Suprapubic skin (tissue), 4 donors: Measurements from ENCODE around the gene PRH2. TPM values are rescaled to one million over a fixed set of nuclear protein-coding genes. Genes with fewer than 3 reads are reported as not detected.

ENCODE experiments used
- DNase-seq, 2 donors: peaks; one replicate each; pipeline ENCODE4 v3.0.0-alpha.2; 2019; ENCODE audit warnings: low spot score in 2 of 2
- H3K27ac ChIP-seq: fragments of 200-600 bp; sonication (generic); one replicate; pipeline ENCODE4 v1.5.1; 2019
- H3K27me3 ChIP-seq: fragments of 200-600 bp; sonication (generic); one replicate; pipeline ENCODE4 v1.5.1; 2019
- H3K36me3 ChIP-seq: fragments of 200-600 bp; sonication (generic); one replicate; pipeline ENCODE4 v1.5.1; 2019
- H3K4me1 ChIP-seq: fragments of 200-600 bp; sonication (generic); one replicate; pipeline ENCODE4 v1.5.1; 2019
- H3K4me3 ChIP-seq: fragments of 200-600 bp; sonication (generic); one replicate; pipeline ENCODE4 v1.5.1; 2019; ENCODE audit warnings: mild to moderate bottlenecking
- H3K9me3 ChIP-seq: fragments of 200-600 bp; sonication (generic); one replicate; pipeline ENCODE4 v1.5.1; 2019
- EP300 ChIP-seq: sonication (generic); formaldehyde crosslinking; IDR thresholded peaks from one replicate; pipeline ENCODE4 v1.6.1; 2017; ENCODE audit warnings: antibody characterized with exemption
- POLR2A ChIP-seq, 2 donors: fragments of 450-650 bp; IDR thresholded peaks; one replicate each; pipeline ENCODE4 v1.6.1; 2017; ENCODE audit warnings: antibody characterized with exemption in 2 of 2, mild to moderate bottlenecking in 2 of 2, moderate library complexity in 2 of 2
- POLR2AphosphoS5 ChIP-seq, 3 donors: sonication (generic); formaldehyde crosslinking; IDR thresholded peaks; one replicate each; pipeline ENCODE4 v1.6.1; 2017; ENCODE audit warnings: antibody characterized with exemption in 3 of 3
- WGBS: methylation state at CpG from one replicate; pipeline ENCODE4 v1.1.5; 2018; 5-methylcytosine and 5-hydroxymethylcytosine counted together
- total RNA-seq, 4 donors: library from RNA; depleted of rRNA; stranded (reverse); fragments of >200 nt; gene quantifications; one replicate each; pipeline ENCODE4 v1.1.0, GENCODE V29; 2016
- TF ChIP-seq, protein P1 (sequence below), 2 donors: fragments of 200-600 bp in 1 of 2; fragments of 450-650 bp in 1 of 2; sonication (generic) in 1 of 2; IDR thresholded peaks; one replicate each; pipeline ENCODE4 v1.5.1; 2016 to 2019; ENCODE audit warnings: antibody characterized with exemption in 2 of 2, mild to moderate bottlenecking in 1 of 2, moderate library complexity in 1 of 2

Gene PRH2
- total RNA-seq, 4 donors from 2014 or later: 2.1 TPM; not detected in 3

DNA sequence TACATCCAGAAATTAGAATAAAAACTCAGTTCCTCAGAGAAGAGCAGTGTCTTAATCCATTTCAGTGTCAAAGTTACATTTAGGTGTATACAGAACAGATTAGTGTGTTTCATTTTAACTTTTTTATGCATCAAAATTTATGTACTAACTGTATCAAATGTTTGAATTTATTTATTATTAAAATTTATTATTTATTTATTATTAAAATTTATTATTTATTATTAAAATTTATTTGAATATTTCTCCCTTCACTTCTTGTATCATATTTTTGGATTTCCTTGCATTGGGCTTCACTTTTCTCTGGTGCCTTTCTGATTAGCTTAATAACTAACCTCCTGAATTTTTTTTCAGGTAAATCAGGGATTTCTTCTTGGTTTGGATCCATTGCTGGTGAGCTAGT lies 12.3 kb downstream of the PRH2 start:
- Histone ChIP-seq H3K4me3 (no peak overlapping the region), H3K9me3 (no peaks in the 10 kb centered on the region), H3K36me3 (no peaks in the 10 kb centered on the region), H3K27me3 (no peaks in the 10 kb centered on the region), H3K27ac (no peak overlapping the region), H3K4me1 (no peaks in the 10 kb centered on the region)
- no peak for DNase-seq
- TF ChIP-seq EP300 (no peak), POLR2A (IDR thresholded peaks at IDR 0.05) (no peak), POLR2AphosphoS5 (IDR thresholded peaks at IDR 0.05) (no peak)
- TF ChIP-seq, protein P1, sequence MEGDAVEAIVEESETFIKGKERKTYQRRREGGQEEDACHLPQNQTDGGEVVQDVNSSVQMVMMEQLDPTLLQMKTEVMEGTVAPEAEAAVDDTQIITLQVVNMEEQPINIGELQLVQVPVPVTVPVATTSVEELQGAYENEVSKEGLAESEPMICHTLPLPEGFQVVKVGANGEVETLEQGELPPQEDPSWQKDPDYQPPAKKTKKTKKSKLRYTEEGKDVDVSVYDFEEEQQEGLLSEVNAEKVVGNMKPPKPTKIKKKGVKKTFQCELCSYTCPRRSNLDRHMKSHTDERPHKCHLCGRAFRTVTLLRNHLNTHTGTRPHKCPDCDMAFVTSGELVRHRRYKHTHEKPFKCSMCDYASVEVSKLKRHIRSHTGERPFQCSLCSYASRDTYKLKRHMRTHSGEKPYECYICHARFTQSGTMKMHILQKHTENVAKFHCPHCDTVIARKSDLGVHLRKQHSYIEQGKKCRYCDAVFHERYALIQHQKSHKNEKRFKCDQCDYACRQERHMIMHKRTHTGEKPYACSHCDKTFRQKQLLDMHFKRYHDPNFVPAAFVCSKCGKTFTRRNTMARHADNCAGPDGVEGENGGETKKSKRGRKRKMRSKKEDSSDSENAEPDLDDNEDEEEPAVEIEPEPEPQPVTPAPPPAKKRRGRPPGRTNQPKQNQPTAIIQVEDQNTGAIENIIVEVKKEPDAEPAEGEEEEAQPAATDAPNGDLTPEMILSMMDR (IDR thresholded peaks at IDR 0.05): no peak

DNA sequence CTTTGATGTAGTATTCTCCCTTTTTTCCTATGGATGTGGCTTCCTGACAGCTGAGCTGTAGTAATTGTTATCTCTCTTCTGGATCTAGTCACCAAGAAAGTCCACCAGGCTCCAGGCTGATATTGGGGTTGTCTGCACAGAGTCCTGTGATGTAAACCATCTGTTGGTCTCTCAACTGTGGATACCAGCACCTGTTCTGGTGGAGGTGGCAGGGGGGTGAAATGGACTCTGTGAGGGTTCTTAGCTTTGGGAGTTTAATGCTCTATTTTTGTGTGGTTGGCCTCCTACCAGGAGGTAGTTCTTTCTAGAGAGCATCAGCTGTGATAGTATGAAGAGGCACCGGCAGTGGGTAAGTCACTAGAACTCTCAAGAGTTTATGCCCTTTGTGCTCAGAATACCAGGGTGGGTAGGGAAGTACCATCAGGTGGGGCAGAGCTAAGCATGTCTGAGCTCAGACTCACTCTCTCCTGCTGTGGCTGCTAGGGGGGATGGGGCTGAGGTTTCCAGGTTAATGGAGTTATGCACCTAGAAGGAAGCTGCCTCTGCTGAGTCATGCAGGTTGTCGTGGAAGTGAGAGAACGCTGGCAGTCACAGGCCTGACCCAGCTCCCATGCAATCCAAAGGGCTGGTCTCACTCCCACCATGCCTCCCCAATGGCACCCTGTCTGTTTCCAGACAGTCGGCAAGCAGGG lies 13.0 kb downstream of the PRH2 start:
- Histone ChIP-seq H3K27me3 (no peaks in the 10 kb centered on the region), H3K4me1 (no peaks in the 10 kb centered on the region), H3K9me3 (no peaks in the 10 kb centered on the region), H3K27ac (no peak overlapping the region), H3K4me3 (no peak overlapping the region), H3K36me3 (no peaks in the 10 kb centered on the region)
- WGBS: 44% methylated on average over 4 of the region's 4 CpGs
- no peak for DNase-seq
- TF ChIP-seq, protein P1 (IDR thresholded peaks at IDR 0.05): no peak
- no peak for TF ChIP-seq EP300
- no peak for TF ChIP-seq POLR2A (IDR thresholded peaks at IDR 0.05)
- TF ChIP-seq POLR2AphosphoS5 (IDR thresholded peaks at IDR 0.05): no peak

DNA sequence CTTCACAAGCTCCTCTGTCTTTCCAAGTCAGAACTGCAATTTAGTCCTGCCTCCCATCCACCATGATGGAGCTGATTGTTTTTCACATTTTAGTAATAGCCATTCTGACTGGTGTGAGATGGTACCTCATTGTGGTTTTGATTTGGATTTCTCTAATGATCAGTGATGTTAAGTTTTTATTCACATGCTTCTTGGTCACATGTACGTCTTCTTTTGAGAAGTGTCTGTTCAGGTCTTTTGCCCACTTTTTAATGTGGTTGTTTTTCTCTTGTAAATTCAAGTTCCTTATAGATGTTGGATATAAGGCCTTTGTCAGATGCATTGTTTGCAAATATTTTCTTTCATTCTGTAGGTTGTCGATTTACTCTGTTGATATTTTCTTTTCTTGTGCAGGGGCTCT lies 14.1 kb downstream of the PRH2 start:
- Histone ChIP-seq H3K36me3 (no peaks in the 10 kb centered on the region), H3K27ac (no peak overlapping the region), H3K4me3 (no peak overlapping the region), H3K9me3 (no peaks in the 10 kb centered on the region), H3K27me3 (no peaks in the 10 kb centered on the region), H3K4me1 (no peaks in the 10 kb centered on the region)
- WGBS: 97% methylated on average over 2 of the region's 2 CpGs
- DNase-seq: no peak
- TF ChIP-seq POLR2AphosphoS5 (IDR thresholded peaks at IDR 0.05) (no peak), POLR2A (IDR thresholded peaks at IDR 0.05) (no peak), EP300 (no peak)
- TF ChIP-seq, protein P1 (IDR thresholded peaks at IDR 0.05): no peak

DNA sequence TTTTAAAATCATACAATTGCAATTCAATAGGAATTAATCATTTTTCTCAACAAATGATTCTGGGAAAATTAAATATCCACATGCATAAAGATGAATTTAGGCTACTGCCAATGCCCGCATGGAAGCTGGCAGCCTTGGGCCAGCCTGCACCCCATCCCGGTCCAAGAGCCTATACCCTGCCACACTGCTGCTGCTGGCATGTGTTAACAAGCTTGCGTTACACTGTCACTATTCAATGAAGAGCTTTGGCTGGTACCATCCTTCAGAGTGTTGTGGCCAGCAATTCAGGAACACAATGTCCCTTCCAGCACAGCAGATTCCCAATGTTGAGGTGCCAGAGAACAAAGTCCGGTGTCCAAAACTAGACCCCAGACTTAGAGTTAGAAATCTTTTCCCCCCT lies 23.6 kb downstream of the PRH2 start:
- TF ChIP-seq, protein P1 (IDR thresholded peaks at IDR 0.05): no peak
- TF ChIP-seq POLR2A (IDR thresholded peaks at IDR 0.05): no peak
- no peak for TF ChIP-seq EP300
- no peak for TF ChIP-seq POLR2AphosphoS5 (IDR thresholded peaks at IDR 0.05)
- no peaks in the 10 kb centered on the region for H3K4me1 ChIP-seq
- H3K27ac ChIP-seq: no peak overlapping the region
- H3K9me3 ChIP-seq: peaks cover 7% of the 10 kb centered on the region
- 95% methylated on average over 4 of the region's 4 CpGs for WGBS
- H3K27me3 ChIP-seq: no peaks in the 10 kb centered on the region
- H3K4me3 ChIP-seq: no peak overlapping the region
- no peaks in the 10 kb centered on the region for H3K36me3 ChIP-seq
- no peak for DNase-seq

DNA sequence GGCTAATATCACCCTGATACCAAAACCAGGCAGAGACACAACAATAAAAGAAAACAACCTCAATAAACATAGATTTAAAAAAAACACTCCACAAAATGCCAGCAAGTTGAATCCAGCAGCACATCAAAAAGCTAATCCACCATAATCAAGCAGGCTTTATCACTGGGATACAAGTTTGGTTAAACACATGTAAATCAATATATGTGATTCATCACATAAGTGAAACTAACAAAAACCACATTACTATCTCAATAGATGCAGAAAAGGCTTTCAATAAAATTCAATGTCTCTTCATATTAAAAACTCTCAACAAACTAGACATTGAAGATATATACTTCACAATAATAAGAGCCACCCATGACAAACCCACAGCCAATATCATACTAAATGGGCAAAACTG lies 27.0 kb downstream of the PRH2 start:
- Histone ChIP-seq H3K4me3 (no peak overlapping the region), H3K4me1 (no peaks in the 10 kb centered on the region), H3K27me3 (no peaks in the 10 kb centered on the region), H3K27ac (no peak overlapping the region), H3K36me3 (no peaks in the 10 kb centered on the region), H3K9me3 (peaks cover 7% of the 10 kb centered on the region)
- no peak for DNase-seq
- no peak for TF ChIP-seq POLR2AphosphoS5 (IDR thresholded peaks at IDR 0.05)
- TF ChIP-seq, protein P1 (IDR thresholded peaks at IDR 0.05): no peak
- TF ChIP-seq POLR2A (IDR thresholded peaks at IDR 0.05): no peak
